Epithelial cell of proximal tubule (primary cell): Measurements from ENCODE around the gene GATA5. TPM values are rescaled to one million over a fixed set of nuclear protein-coding genes. Genes with fewer than 3 reads are reported as not detected.

Experiments used
- DNase-seq: peaks from one replicate; pipeline ENCODE4 v3.0.0-alpha.2; 2011; ENCODE audit warnings: low read depth
- H3K4me3 ChIP-seq: 2 replicates; pipeline ENCODE4 v1.5.1; 2011; ENCODE audit warnings: low read depth, mild to moderate bottlenecking, low read length
- total RNA-seq: library from RNA; depleted of rRNA; stranded (reverse); fragments of >200 nt; gene quantifications from 2 replicates; pipeline ENCODE4 v1.2.3, GENCODE V29; 2015
- TF ChIP-seq, protein P1 (sequence below): conservative IDR thresholded peaks from 2 replicates; pipeline ENCODE4 v1.5.1; 2012; ENCODE audit warnings: low read depth, mild to moderate bottlenecking, low read length

Gene GATA5
- total RNA-seq, 1 donor from 2014 or later = not detected

DNA sequence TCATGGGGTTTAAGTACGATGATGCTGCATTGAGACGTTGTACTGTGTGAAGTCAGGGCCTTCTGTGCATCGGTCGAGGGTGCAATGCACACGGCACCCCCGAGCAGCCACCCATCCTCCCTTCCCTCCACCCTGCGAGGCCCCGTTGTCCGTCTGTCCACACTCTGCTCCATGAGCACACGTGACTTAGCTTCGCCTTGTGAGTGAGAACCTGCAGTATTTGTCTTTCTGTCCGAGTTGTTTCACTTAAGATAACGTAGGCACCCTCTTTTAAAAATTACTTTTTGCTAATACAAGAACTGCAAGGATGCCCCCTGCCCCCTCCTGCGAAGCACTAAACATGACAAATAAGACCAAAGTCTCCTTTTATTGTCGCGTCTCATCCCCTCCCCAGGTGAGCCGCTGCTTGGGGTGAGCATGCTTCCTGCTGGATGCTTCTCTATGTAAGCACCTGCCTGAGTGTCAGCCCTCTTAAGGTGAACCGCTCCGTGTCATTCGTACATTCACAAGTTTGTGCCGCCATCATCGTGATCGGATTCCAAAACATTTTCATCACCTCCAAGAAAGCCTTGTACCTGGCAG lies 44.8 kb downstream of the GATA5 start:
- DNase-seq = no peak
- TF ChIP-seq, protein P1, sequence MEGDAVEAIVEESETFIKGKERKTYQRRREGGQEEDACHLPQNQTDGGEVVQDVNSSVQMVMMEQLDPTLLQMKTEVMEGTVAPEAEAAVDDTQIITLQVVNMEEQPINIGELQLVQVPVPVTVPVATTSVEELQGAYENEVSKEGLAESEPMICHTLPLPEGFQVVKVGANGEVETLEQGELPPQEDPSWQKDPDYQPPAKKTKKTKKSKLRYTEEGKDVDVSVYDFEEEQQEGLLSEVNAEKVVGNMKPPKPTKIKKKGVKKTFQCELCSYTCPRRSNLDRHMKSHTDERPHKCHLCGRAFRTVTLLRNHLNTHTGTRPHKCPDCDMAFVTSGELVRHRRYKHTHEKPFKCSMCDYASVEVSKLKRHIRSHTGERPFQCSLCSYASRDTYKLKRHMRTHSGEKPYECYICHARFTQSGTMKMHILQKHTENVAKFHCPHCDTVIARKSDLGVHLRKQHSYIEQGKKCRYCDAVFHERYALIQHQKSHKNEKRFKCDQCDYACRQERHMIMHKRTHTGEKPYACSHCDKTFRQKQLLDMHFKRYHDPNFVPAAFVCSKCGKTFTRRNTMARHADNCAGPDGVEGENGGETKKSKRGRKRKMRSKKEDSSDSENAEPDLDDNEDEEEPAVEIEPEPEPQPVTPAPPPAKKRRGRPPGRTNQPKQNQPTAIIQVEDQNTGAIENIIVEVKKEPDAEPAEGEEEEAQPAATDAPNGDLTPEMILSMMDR = no peak
- no peak overlapping the region for H3K4me3 ChIP-seq

DNA sequence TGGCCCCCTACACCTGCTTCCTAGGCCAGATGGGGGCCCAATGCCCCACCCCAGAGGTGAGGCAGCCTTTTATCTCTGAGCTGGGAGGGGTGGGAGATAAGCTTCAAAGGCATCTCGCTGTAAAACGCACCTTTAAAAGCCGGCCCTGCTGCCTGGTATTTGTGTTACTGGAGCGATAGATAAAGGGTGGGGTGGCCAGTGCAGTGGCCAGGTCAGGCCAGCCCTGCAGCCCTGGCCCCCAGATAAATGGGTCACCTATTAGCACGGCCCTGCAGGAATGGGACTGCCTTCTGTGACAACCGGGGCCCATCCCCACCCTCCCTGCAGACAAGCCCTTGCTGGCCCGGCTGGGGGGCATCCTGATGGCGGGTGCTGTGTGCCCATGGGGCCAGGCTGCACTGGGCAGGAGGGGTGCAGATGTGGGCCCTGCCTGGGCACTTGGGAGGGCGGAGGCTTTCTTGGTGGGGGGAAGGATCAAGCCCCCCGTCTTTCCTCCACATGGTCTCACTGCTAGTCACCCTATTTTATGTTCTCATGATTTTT lies 45.4 kb downstream of the GATA5 start:
- DNase-seq = no peak
- no peak overlapping the region for H3K4me3 ChIP-seq
- TF ChIP-seq, protein P1 = no peak

DNA sequence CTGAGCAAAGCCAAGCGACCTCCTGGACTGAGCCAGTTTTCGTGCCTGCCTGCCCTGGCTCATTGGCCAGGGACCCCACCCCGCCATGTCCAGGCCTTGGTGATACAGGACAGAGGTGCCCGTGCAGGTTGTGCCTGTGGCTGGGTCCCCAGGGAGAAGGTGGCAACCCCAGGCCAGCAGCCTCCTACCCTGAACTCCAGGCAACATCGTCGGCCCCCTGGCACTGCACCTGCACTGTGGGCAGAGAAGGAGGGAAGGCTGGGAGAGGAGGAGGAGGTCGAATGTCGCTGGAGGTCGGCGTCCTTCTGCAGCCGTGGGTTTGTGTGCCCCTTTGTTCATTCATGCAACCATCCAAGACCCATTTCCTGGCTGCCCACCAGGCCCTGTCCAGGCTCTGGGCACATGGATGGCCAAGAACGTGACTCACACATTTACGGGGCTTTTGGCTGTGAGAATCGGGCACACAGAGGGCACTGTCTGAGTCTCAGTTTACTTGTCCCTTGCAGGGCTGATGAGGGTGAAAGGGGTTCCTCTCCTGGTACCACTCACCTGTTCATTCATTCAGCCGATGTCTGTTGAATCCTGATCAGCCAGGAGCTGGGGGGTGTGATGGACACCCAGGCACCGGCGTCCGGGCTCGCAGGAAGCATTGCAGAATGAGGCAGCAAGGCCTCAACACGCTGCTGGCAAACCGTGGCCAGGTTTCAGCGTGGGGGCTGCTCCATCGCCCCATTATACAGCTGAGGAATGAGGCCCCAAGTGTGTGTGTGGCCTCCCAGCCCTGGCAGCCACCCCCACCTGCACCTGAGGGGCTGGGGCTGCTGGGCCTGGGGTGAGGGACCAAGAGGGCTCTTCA lies 46.1 kb downstream of the GATA5 start:
- no peak overlapping the region for H3K4me3 ChIP-seq
- TF ChIP-seq, protein P1 = no peak
- DNase-seq = no peak

DNA sequence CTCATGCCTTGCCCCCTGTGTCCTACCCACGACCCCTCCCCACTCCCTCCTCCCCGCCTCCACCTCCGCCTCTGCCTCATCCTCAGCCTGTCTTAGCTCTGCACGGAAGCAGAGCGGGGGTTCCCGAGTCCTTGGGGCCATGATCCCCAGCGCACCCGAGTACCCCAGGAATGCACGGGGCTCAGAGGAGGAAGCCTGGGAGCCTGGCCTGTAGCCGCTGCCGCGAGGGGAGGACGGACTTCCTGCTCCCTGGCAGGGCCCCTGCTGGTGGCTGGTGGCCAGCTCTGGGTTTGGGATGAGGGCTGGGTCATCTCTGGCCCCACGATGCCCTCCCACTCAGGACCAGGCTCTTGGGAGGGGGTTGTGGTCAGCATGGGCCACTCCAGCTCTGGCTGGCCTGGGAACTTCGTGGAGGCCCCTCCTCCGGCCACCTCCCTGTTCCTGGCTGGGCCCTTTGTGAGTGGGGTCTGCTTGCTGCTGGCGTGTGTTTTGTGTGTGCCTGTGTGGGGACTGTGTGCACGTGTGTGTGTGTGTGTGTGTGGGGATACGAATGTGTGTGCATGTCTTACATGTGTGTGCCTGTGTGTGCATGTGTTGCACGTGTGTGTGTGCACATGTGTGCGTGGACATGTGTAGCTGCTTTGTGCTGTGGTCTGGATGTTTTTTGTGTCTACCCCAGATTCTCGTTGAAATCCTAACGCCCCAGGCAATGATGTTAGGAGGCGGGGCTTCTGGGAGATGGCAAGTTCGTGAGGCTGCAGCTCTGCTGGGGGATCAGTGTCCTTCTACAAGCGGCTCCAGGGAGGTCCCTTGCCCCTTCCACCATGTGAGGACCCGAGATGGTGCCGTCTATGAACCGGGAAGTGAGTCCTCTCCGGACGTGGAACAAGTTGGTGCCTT lies 47.1 kb downstream of the GATA5 start:
- TF ChIP-seq, protein P1 = no peak
- DNase-seq = no peak
- H3K4me3 ChIP-seq = no peak overlapping the region

DNA sequence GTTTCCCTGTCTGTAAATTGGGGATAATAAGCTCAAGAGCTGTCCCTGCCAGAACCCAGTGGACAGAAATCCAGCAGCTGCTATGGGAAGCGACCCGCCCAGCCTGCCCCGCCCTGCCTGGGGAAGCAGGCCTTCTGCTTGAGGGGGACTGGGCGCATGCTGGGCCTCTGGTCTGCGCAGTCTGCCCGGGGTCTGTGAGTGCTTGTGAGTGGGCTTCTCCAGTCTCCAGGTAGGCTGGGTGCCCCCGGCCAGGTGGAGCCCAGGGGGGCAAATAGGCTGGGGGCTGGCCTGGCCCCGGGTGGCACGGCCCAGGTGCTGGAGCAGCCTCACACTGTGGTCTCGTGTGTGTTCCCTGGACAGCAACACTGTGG lies 47.8 kb downstream of the GATA5 start:
- H3K4me3 ChIP-seq = no peak overlapping the region
- DNase-seq = no peak
- TF ChIP-seq, protein P1 = no peak

DNA sequence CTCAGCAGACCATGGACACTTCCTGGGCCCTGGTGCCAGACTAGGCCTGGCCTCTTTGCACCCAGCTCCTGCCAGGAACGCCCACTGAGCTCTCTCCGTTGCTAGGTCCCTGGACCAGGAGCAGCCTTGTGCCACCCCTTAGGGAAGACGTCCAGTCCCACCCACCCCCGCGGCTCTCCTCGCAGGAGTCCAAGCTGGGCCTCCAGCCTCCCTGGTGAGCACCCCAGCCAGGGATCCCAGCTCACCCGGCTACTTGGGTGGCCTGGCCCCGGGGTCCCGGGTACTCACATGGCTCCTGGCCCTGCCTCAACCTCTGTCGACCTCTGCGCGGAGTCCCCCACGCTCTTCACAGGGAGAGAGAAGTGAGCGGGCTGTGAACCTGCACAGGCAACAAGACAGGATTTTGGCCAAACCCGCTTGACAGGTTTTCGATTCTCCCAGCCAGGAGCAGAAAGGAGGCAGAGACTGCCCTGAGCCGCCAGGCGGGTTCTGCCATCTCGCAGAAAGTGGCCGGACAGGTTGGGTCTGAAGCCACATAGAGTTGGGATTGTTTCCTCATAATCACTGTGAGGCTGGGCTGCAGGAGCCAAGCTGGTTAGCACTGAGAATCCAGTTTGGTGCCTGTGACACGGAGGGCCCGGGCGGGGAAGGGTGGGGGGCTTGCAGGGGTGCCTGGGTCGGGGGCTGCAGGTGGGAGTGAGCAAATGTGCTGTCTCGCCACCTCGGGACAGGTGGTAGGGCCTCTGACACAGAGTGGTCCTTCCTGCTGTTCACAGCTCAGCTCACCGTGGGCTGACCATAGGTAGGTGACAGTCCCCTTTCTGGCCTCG lies 48.4 kb downstream of the GATA5 start, which contains the start of gene RBBP8NL:
Gene RBBP8NL (minus strand): TSS at position 368 of the 830 bp plus-strand sequence. CDS start 7,892 bp downstream, outside the sequence.
- TF ChIP-seq, protein P1 = no peak
- no peak within 1 kb of the TSS for H3K4me3 ChIP-seq
- no peak for DNase-seq
